DOHH2 (cell line): ENCODE data around the gene GALNT7.
"Not testable (repeated sequence)": the region's sequence is repeated elsewhere in the genome, so short reads cannot be mapped to it uniquely, and the experiment has no call there.

Source experiments
- H3F3A ChIP-seq: fragments of 200-600 bp; sonication (generic), shearing (Covaris generic); 2 replicates; pipeline ENCODE4 v1.6.0; 2016; ENCODE audit warnings: antibody characterized with exemption, mild to moderate bottlenecking; ENCODE audit not compliant: control insufficient read depth, insufficient read depth
- H3K27ac ChIP-seq: fragments of 200-600 bp; sonication (generic); 2 replicates; pipeline ENCODE4 v1.5.1; 2014; ENCODE audit warnings: low read depth, mild to moderate bottlenecking, low read length, moderate library complexity
- H3K27me3 ChIP-seq: fragments of 200-600 bp; sonication (generic); 2 replicates; pipeline ENCODE4 v1.6.1; 2014; ENCODE audit warnings: mild to moderate bottlenecking, low read length, mixed read lengths; ENCODE audit not compliant: control insufficient read depth
- H3K36me3 ChIP-seq: fragments of 200-600 bp; sonication (generic); 2 replicates; pipeline ENCODE4 v1.6.1; 2014; ENCODE audit warnings: mild to moderate bottlenecking, low read length, moderate library complexity, mixed read lengths; ENCODE audit not compliant: control insufficient read depth
- H3K4me1 ChIP-seq: fragments of 200-600 bp; sonication (generic); 2 replicates; pipeline ENCODE4 v1.6.1; 2014; ENCODE audit warnings: mild to moderate bottlenecking, low read length, mixed read lengths; ENCODE audit not compliant: control insufficient read depth
- H3K4me2 ChIP-seq: fragments of 200-600 bp; sonication (generic); 2 replicates; pipeline ENCODE4 v1.6.0; 2014; ENCODE audit warnings: mild to moderate bottlenecking, low read length, moderate library complexity
- H3K4me3 ChIP-seq: fragments of 200-600 bp; sonication (generic); 2 replicates; pipeline ENCODE4 v1.5.1; 2014; ENCODE audit warnings: mild to moderate bottlenecking, low read length, mixed read lengths
- H3K79me2 ChIP-seq: fragments of 200-600 bp; sonication (generic); 2 replicates; pipeline ENCODE4 v1.6.1; 2014; ENCODE audit warnings: mild to moderate bottlenecking, low read length, mixed read lengths; ENCODE audit not compliant: control insufficient read depth
- H3K9me2 ChIP-seq: fragments of 200-600 bp; sonication (generic); replicated peaks from 2 replicates; pipeline ENCODE4 v1.6.1; 2014; ENCODE audit warnings: mild to moderate bottlenecking, low read length, mixed read lengths; ENCODE audit not compliant: control insufficient read depth
- H3K9me3 ChIP-seq: fragments of 200-600 bp; sonication (generic); 2 replicates; pipeline ENCODE4 v1.6.1; 2014; ENCODE audit warnings: antibody characterized with exemption, low read length, mixed read lengths; ENCODE audit not compliant: control insufficient read depth, insufficient read depth
- H4K20me1 ChIP-seq: fragments of 200-600 bp; sonication (generic); 2 replicates; pipeline ENCODE4 v1.6.0; 2014; ENCODE audit warnings: low read depth, mild to moderate bottlenecking, antibody characterized with exemption, low read length, moderate library complexity; ENCODE audit not compliant: control insufficient read depth, insufficient read depth
- CTCF ChIP-seq: fragments of 200-600 bp; sonication (generic); IDR thresholded peaks from one replicate; pipeline ENCODE4 v1.5.1; 2014; ENCODE audit warnings: antibody characterized with exemption, mild to moderate bottlenecking, low read depth, low read length; ENCODE audit not compliant: poor library complexity, severe bottlenecking
- EZH2phosphoT487 ChIP-seq: fragments of 200-600 bp; sonication (generic); IDR thresholded peaks from 2 replicates; pipeline ENCODE4 v1.6.1; 2017; ENCODE audit warnings: borderline replicate concordance, mild to moderate bottlenecking, antibody characterized with exemption, low read length, moderate library complexity, mixed read lengths

GALNT7 gene

GRCh38 chr4:173181848-173182247, 13.2 kb downstream of the GALNT7 start:
- H3K27ac ChIP-seq: no peak overlapping the region
- peak overlapping the region; percentile 31; the same call in 1 of the 2 replicates for H3K4me2 ChIP-seq

GRCh38 chr4:173182403-173182802, 13.8 kb downstream of the GALNT7 start:
- Histone ChIP-seq H3K27me3 (no peaks in the 10 kb centered on the region), H3K79me2 (peaks cover 97% of the 10 kb centered on the region), H3K4me1 (peaks cover 39% of the 10 kb centered on the region), H4K20me1 (peaks cover 7% of the 10 kb centered on the region; the same call in 1 of the 2 replicates), H3K9me3 (no peaks in the 10 kb centered on the region), H3K27ac (no peak overlapping the region), H3K4me3 (no peak overlapping the region), H3K9me2 (no peaks in the 10 kb centered on the region), H3K4me2 (no peak overlapping the region), H3F3A (peaks cover 7% of the 10 kb centered on the region; the same call in 1 of the 2 replicates), H3K36me3 (peaks cover 2% of the 10 kb centered on the region; the same call in 1 of the 2 replicates)
- TF ChIP-seq EZH2phosphoT487: no peak
- no peak for TF ChIP-seq CTCF

More at GRCh38 chr4:173181848-173182247, 13.2 kb downstream of the GALNT7 start:
- peaks cover 97% of the 10 kb centered on the region for H3K79me2 ChIP-seq
- H3F3A ChIP-seq: peaks cover 7% of the 10 kb centered on the region; the same call in 1 of the 2 replicates
- H3K4me3 ChIP-seq: no peak overlapping the region
- TF ChIP-seq EZH2phosphoT487 (no peak), CTCF (no peak)
- no peaks in the 10 kb centered on the region for H3K9me3 ChIP-seq
- H3K27me3 ChIP-seq: no peaks in the 10 kb centered on the region
- H3K36me3 ChIP-seq: peaks cover 2% of the 10 kb centered on the region; the same call in 1 of the 2 replicates
- peaks cover 7% of the 10 kb centered on the region; the same call in 1 of the 2 replicates for H4K20me1 ChIP-seq
- no peaks in the 10 kb centered on the region for H3K9me2 ChIP-seq
- H3K4me1 ChIP-seq: peaks cover 44% of the 10 kb centered on the region

- not testable (repeated sequence) for H3K27ac ChIP-seq, H4K20me1 ChIP-seq, H3K36me3 ChIP-seq, H3K4me3 ChIP-seq, H3F3A ChIP-seq, H3K9me2 ChIP-seq, H3K27me3 ChIP-seq, H3K9me3 ChIP-seq, H3K4me2 ChIP-seq
- Histone ChIP-seq H3K79me2 (peaks cover 97% of the 10 kb centered on the region), H3K4me1 (peaks cover 36% of the 10 kb centered on the region)
Observed at GRCh38 chr4:173183659-173184247, 15.1 kb downstream of the GALNT7 start.

- Histone ChIP-seq H3K36me3 (peaks cover 2% of the 10 kb centered on the region; the same call in 1 of the 2 replicates), H3K27ac (no peak overlapping the region), H3K79me2 (peaks cover 97% of the 10 kb centered on the region), H3K9me3 (no peaks in the 10 kb centered on the region), H4K20me1 (peaks cover 7% of the 10 kb centered on the region; the same call in 1 of the 2 replicates), H3K9me2 (no peaks in the 10 kb centered on the region), H3K4me3 (no peak overlapping the region), H3K27me3 (no peaks in the 10 kb centered on the region), H3K4me1 (peaks cover 30% of the 10 kb centered on the region), H3F3A (peaks cover 7% of the 10 kb centered on the region; the same call in 1 of the 2 replicates), H3K4me2 (no peak overlapping the region)
- TF ChIP-seq CTCF (no peak), EZH2phosphoT487 (no peak)
Observed at GRCh38 chr4:173185847-173186510, 17.4 kb downstream of the GALNT7 start.
